Endothelial cell (in vitro differentiated cells): ENCODE measurements around the gene RHOBTB1. TPM values are rescaled to one million over a fixed set of nuclear protein-coding genes. Genes with fewer than 3 reads are reported as not detected.
"Not testable (repeated sequence)": the region's sequence is repeated elsewhere in the genome, so short reads cannot be mapped to it uniquely, and the experiment has no call there.

Experiments
- DNase-seq: peaks from one replicate; pipeline ENCODE4 v3.0.0; 2021; ENCODE audit warnings: low spot score
- H3K27ac Mint-ChIP-seq: one replicate; pipeline ENCODE4 v1.8.0; 2021; ENCODE audit warnings: mixed read lengths, inconsistent platforms; ENCODE audit not compliant: unreplicated experiment
- H3K27me3 Mint-ChIP-seq: one replicate; pipeline ENCODE4 v1.8.0; 2021; ENCODE audit warnings: mild to moderate bottlenecking, moderate library complexity, mixed read lengths, inconsistent platforms; ENCODE audit not compliant: unreplicated experiment
- H3K36me3 Mint-ChIP-seq: one replicate; pipeline ENCODE4 v1.8.0; 2021; ENCODE audit warnings: mild to moderate bottlenecking, low read depth, mixed read lengths, inconsistent platforms; ENCODE audit not compliant: unreplicated experiment
- H3K4me1 Mint-ChIP-seq: one replicate; pipeline ENCODE4 v1.8.0; 2021; ENCODE audit warnings: mild to moderate bottlenecking, mixed read lengths, inconsistent platforms; ENCODE audit not compliant: unreplicated experiment
- H3K4me3 Mint-ChIP-seq: one replicate; pipeline ENCODE4 v1.8.0; 2021; ENCODE audit warnings: mild to moderate bottlenecking, mixed read lengths, inconsistent platforms; ENCODE audit not compliant: unreplicated experiment
- H3K9me3 Mint-ChIP-seq: one replicate; pipeline ENCODE4 v1.8.0; 2021; ENCODE audit warnings: mixed read lengths, inconsistent platforms; ENCODE audit not compliant: unreplicated experiment
- CTCF ChIP-seq: fragments of 200-600 bp; sonication (generic); IDR thresholded peaks from one replicate; pipeline ENCODE4 v1.5.0; 2021; ENCODE audit warnings: antibody characterized with exemption; ENCODE audit not compliant: unreplicated experiment
- total RNA-seq: library from RNA; stranded (reverse); fragmentation: NEBNext Ultra II Directional; extraction: Animal tissue kit (Norgen Biotek cat#: 25700); gene quantifications from one replicate; pipeline ENCODE4 v1.2.1, GENCODE V29; 2021; ENCODE audit not compliant: unreplicated experiment

Gene RHOBTB1
- total RNA-seq, 1 donor from 2014 or later = 20.3 TPM

GRCh38 chr10:60907236-60907635, 36.7 kb downstream of the RHOBTB1 start:
- H3K36me3 Mint-ChIP-seq = peaks cover 12% of the 10 kb centered on the region
- H3K4me1 Mint-ChIP-seq = peaks cover 16% of the 10 kb centered on the region
- no peak overlapping the region for H3K4me3 Mint-ChIP-seq
- no peak for DNase-seq
- no peaks in the 10 kb centered on the region for H3K9me3 Mint-ChIP-seq
- H3K27me3 Mint-ChIP-seq = no peaks in the 10 kb centered on the region
- H3K27ac Mint-ChIP-seq = no peak overlapping the region
- TF ChIP-seq CTCF = no peak

GRCh38 chr10:60906825-60907224, 37.2 kb downstream of the RHOBTB1 start:
- not testable (repeated sequence) for H3K27me3 Mint-ChIP-seq, H3K4me3 Mint-ChIP-seq, DNase-seq, H3K9me3 Mint-ChIP-seq, H3K27ac Mint-ChIP-seq
- Mint-ChIP-seq H3K4me1 (peaks cover 16% of the 10 kb centered on the region), H3K36me3 (peaks cover 12% of the 10 kb centered on the region)

- no peaks in the 10 kb centered on the region for H3K27me3 Mint-ChIP-seq
- DNase-seq = no peak
- H3K27ac Mint-ChIP-seq = no peak overlapping the region
- no peak overlapping the region for H3K4me3 Mint-ChIP-seq
- H3K36me3 Mint-ChIP-seq = peaks cover 12% of the 10 kb centered on the region
- H3K4me1 Mint-ChIP-seq = peaks cover 16% of the 10 kb centered on the region
- H3K9me3 Mint-ChIP-seq = no peaks in the 10 kb centered on the region
- TF ChIP-seq CTCF = no peak
These were observed 37.6 kb downstream of the RHOBTB1 start for GRCh38 chr10:60906411-60906810.

- DNase-seq = no peak
These were observed 38.4 kb downstream of the RHOBTB1 start for GRCh38 chr10:60905580-60905979.

GRCh38 chr10:60903096-60903495, 40.9 kb downstream of the RHOBTB1 start:
- TF ChIP-seq CTCF = no peak
- DNase-seq = no peak
- H3K4me3 Mint-ChIP-seq = no peak overlapping the region
- no peaks in the 10 kb centered on the region for H3K27me3 Mint-ChIP-seq
- peaks cover 12% of the 10 kb centered on the region for H3K36me3 Mint-ChIP-seq
- H3K27ac Mint-ChIP-seq = no peak overlapping the region
- H3K4me1 Mint-ChIP-seq = no peaks in the 10 kb centered on the region
- H3K9me3 Mint-ChIP-seq = no peaks in the 10 kb centered on the region

More at GRCh38 chr10:60905580-60905979, 38.4 kb downstream of the RHOBTB1 start:
- no peaks in the 10 kb centered on the region for H3K27me3 Mint-ChIP-seq
- H3K4me1 Mint-ChIP-seq = peaks cover 13% of the 10 kb centered on the region
- H3K4me3 Mint-ChIP-seq = no peak overlapping the region
- peaks cover 12% of the 10 kb centered on the region for H3K36me3 Mint-ChIP-seq
- H3K27ac Mint-ChIP-seq = no peak overlapping the region
- H3K9me3 Mint-ChIP-seq = no peaks in the 10 kb centered on the region
- TF ChIP-seq CTCF = no peak
